Left hindlimb (tissue), 1 donor: ENCODE results near the gene FGR.
"Not testable (repeated sequence)": the region's sequence is repeated elsewhere in the genome, so short reads cannot be mapped to it uniquely, and the experiment has no call there.

Experiments
- DNase-seq: peaks from one replicate; pipeline ENCODE4 v3.0.0-alpha.2; 2018

FGR gene

DNA sequence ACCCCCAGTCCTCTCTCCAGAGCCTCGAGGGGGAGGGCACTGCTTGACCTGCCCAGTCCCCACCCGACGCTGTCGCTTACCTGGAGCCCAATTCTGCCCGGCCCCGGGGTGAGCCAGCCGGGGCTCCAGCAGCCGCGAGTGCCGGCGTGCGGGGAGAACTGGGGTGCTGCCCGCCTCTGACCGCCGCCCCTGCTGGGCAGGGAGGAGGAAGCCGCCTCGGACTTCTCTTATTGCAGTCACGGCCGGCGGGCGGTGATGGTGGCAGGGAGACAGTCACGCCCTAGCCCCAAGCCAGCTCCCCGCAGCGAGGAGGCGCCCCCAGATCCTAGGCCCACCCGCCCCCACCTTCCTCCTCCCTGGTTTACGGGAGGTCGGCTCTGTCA is at the start of gene FGR:
TSS of gene FGR (minus strand) at position 201 of the 383 bp plus-strand sequence. CDS start 11,269 bp downstream, outside the sequence.
- no peak for DNase-seq

DNA sequence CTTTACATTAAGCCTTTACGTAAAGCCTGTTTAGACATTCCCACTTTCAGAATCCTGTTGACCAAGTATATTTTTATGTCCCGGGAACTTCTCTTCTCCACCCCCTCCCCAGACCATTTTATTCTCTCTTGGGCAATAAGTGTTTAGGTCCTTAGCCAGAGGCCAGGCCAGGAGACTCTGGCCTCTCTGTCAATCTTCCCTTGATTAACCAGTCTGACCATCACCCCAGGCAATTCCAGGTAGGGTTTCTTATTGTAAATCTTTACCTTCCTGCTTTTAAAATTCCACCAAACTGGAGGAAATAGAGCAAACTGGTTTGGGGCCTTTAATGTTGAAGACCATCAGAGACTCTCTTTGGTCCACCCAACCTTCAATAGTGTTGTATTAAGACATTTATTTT is 49.2 kb upstream of the FGR start:
- DNase-seq: no peak

- no peak for DNase-seq
Observed at GRCh38 chr1:27682351-27682944, 47.5 kb upstream of the FGR start.

DNA sequence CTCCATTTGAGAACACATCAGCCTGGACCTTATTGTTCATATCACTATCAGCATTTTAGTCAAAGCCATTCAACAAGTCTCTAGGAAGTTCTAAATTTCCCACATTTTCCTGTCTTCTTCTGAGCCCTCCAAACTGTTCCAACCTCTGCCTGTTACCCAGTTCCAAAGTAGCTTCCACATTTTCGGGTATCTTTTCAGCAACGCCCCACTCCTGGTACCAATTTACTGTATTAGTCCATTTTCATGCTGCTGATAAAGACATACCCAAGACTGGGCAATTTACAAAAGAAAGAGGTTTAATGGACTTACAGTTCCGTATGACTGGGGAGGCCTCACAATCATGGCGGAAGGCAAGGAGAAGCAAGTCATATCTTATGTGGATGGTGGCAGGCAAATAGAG is 46.6 kb upstream of the FGR start:
- DNase-seq: not testable (repeated sequence)

DNA sequence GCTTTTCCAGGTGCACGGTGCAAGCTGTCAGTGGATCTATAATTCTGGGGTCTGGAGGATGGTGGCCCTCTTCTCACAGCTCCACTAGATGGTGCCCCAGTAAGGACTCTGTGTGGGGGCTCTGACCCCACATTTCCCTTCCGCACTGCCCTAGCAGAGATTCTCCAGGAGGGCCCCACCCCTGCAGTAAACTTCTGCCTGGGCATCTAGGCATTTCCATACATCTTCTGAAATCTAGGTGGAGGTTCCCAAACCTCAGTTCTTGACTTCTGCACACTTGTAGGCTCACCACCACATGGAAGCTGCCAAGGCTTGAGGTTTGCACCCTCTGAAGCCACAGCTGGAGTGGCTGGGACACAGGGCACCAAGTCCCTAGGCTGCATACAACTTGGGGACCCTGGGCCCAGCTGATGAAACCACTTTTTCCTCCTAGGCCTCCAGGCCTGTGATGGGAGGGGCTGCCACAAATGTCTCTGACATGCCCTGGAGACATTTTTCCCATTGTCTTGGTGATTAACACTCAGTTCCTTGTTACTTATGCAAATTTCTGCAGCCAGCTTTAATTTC is 45.3 kb upstream of the FGR start:
- DNase-seq: not testable (repeated sequence)

GRCh38 chr1:27678747-27679146 is 43.8 kb upstream of the FGR start:
- no peak for DNase-seq

GRCh38 chr1:27676410-27676809 is 41.4 kb upstream of the FGR start:
- no peak for DNase-seq

- no peak for DNase-seq
Observed at GRCh38 chr1:27672750-27673112, 37.7 kb upstream of the FGR start.

- DNase-seq: peak; percentile 92
Observed at GRCh38 chr1:27671964-27672749, 37.2 kb upstream of the FGR start, which contains the start of gene IFI6. IFI6 (minus strand) TSS chr1:27672192; CDS start chr1:27669314, 2,878 bp downstream.

- DNase-seq: no peak
Observed at GRCh38 chr1:27669876-27670275, 34.9 kb upstream of the FGR start.

- peak; percentile 81 for DNase-seq
Observed at GRCh38 chr1:27668808-27669723, 34.1 kb upstream of the FGR start.

DNA sequence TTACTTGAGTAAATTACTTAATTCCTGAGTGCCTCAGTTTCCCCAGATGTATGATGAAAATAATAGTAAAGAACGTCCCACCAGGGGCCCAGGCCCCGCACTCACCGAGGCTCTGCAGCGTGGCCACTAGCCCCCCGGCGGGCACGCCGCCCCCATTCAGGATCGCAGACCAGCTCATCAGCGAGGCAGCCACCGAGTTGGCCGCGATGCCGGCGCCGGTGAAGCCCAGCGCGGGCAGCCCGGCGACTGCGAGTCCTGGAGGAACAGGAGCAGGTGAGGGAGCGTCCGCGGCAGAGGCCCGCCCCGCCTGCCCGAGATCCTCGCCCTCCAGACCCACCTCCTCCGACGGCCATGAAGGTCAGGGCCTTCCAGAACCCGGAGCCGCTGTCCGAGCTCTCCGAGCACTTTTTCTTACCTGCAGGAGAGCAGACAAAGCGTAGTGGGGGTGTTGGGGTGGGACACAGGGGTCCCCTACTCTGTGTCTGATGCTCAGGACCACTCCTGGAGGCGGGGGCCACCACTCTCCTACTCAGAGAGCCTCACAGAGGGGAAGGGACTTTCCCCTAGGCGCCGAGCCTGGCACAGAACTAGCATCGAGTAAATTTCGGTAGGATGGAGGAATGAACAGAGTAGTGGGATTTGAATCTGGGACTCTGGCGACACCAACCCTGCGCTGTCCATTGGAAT is 33.3 kb upstream of the FGR start:
- no peak for DNase-seq

- DNase-seq: no peak
Observed at GRCh38 chr1:27666791-27667254, 31.8 kb upstream of the FGR start.

DNA sequence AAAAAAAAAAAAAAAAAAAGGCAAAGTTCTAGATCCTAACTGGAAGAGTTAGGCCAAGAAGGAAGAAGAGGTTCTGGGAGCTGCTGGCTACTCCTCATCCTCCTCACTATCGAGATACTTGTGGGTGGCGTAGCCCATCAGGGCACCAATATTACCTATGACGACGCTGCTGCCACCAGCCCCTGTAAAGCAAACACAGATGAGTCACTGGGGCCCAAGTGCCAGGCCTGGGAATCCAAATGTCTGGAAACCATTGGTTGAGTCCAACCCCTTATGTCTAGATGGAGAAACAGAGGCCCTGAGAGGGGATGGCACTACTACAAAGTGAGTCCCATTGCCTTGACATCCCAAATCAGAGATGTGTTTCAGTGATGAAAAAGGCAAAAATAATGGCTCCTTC is 31.3 kb upstream of the FGR start:
- DNase-seq: no peak

GRCh38 chr1:27665016-27665651 is 30.1 kb upstream of the FGR start:
- DNase-seq: no peak

DNA sequence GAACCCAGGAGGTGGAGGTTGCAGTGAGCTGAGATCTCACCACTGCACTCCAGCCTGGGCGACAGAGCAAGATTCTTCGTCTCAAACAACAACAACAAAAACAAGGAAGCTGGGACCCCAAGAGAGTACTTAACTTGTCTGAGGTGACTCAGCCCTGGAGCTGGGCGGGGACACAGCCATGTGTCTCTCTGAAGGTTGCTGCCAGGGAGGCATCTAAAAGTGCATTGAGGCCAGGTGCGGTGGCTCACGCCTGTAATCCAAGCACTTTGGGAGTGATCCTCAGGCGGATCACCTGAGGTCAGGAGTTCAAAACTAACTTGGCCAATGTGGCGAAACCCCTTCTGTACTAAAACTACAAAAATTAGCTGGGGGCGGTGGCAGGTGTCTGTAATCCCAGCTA is 29.3 kb upstream of the FGR start:
- DNase-seq: no peak

DNA sequence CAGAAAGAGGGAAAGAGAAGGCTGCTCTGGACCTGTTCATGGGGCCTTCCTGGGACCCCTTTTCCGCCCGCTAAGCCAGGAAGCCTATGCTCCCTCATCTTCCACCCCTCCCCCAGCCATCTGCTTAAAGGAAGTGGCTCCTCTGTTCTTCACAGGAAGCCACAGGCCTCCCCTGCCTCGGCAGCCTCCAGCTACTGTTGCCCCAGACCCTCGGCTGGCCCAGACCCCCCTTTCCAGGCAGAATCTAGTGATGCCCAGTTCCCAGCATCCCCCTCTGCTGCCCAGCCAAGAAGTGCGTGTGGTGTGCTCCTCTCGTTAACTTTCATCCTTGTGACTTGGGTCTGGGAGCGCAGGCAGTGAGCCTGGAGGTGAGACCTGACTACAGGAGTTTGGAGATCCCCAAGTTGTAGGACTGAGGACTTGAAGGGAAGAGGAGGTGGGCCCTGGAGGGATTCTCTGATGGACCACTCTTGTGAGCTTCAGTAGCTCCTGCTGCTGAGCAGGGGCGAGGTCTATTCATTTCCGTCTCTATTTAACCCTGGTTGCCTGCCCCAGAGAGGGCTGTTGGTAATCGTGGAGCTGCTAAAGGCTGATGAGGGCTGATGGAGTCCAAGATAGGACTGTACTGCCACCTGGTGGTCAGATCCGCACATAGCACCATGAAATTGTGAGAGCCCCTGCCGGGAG is 27.9 kb upstream of the FGR start:
- DNase-seq: peak; percentile 86

GRCh38 chr1:27662261-27662660 is 27.3 kb upstream of the FGR start:
- no peak for DNase-seq

DNA sequence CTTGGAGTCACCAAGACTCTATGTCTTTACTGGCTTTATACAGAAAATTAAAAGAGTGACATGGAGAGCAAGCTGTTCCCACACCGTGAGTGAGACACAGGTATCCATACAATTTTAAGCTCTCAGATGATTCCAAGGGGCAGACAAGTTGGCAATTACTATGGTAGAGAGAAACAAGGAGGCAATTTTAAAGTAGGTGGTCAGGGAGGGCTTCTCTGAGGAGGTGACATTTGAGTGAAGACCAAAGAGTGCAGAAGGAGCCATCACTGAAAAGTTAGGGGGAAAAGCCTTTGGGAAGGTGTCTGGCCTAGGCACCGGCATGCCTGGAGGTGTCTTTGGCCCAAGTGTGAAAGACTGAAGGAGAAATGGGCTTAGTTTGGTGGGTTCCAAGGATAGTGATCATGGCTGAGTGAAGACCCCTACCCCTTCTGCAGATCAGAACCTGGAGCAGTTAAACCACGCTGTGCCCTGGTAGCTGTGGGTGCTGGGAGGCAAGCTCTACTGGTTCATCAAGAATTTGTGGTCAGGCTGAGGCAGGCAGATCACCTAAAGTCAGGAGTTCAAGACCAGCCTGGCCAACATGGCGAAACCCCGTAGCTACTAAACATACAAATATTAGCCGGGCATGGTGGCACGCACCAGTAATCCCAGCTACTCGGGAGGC is 26.6 kb upstream of the FGR start:
- no peak for DNase-seq

GRCh38 chr1:27660300-27660835 is 25.4 kb upstream of the FGR start:
- DNase-seq: no peak
